ENCODE data around the gene CXorf38.
A peak's percentile ranks its signal among the peaks of the same experiment; 100 is the strongest.

The CXorf38 gene

GRCh38 chrX:40652664-40653063, 5.3 kb upstream of the CXorf38 start:
- CTCF ChIA-PET, result interaction anchor here (1.4 to 4.7 kb wide), 2 partner anchors 109 to 142 kb away, joined by 8 to 45 read pairs; no protein-coding TSS in a partner anchor
- H3K9me3 Mint-ChIP-seq, result no peaks in the 10 kb centered on the region
- no peaks in the 10 kb centered on the region for H3K27me3 Mint-ChIP-seq
- peaks cover 10% of the 10 kb centered on the region for H3K36me3 Mint-ChIP-seq
- H3K27ac Mint-ChIP-seq, result no peak overlapping the region
- no peak for DNase-seq
- no peak overlapping the region for H3K4me3 Mint-ChIP-seq
- peaks cover 2% of the 10 kb centered on the region for H3K4me1 Mint-ChIP-seq

GRCh38 chrX:40651620-40652223, 4.4 kb upstream of the CXorf38 start:
- Mint-ChIP-seq H3K27me3 (no peaks in the 10 kb centered on the region), H3K36me3 (peaks cover 10% of the 10 kb centered on the region), H3K4me3 (no peak overlapping the region), H3K9me3 (no peaks in the 10 kb centered on the region), H3K27ac (no peak overlapping the region), H3K4me1 (peaks cover 3% of the 10 kb centered on the region)
- CTCF ChIA-PET, result interaction anchor here (0.5 to 4.7 kb wide), 9 partner anchors 21 to 528 kb away, joined by 3 to 45 read pairs (median 5); partner anchors contain the start of gene MED14
- DNase-seq, result peak; percentile 77

- Mint-ChIP-seq H3K36me3 (peaks cover 29% of the 10 kb centered on the region), H3K27ac (peak overlapping the region; percentile 94), H3K4me3 (peak overlapping the region; percentile 98), H3K4me1 (peaks cover 33% of the 10 kb centered on the region), H3K27me3 (no peaks in the 10 kb centered on the region), H3K9me3 (no peaks in the 10 kb centered on the region)
- DNase-seq, result peak; percentile 49
- CTCF ChIA-PET, result interaction anchor here (2.1 to 2.4 kb wide), 2 partner anchors 103 to 147 kb away, joined by 8 to 11 read pairs; no protein-coding TSS in a partner anchor
Observed at GRCh38 chrX:40646489-40647306, 663 bp downstream of the CXorf38 start.

- Mint-ChIP-seq H3K4me3 (peak overlapping the region; percentile 90), H3K4me1 (peaks cover 36% of the 10 kb centered on the region), H3K27me3 (no peaks in the 10 kb centered on the region), H3K36me3 (peaks cover 27% of the 10 kb centered on the region), H3K27ac (peak overlapping the region; percentile 95), H3K9me3 (no peaks in the 10 kb centered on the region)
- CTCF ChIA-PET, result interaction anchor here (2.4 kb wide), 1 partner anchor 101 kb away, joined by 8 read pairs; no protein-coding TSS in a partner anchor
- DNase-seq, result peak; percentile 68
Observed at GRCh38 chrX:40644821-40645358, 2.5 kb downstream of the CXorf38 start.

GRCh38 chrX:40644176-40644575, 3.2 kb downstream of the CXorf38 start:
- Mint-ChIP-seq H3K4me1 (peaks cover 36% of the 10 kb centered on the region), H3K9me3 (no peaks in the 10 kb centered on the region), H3K27me3 (no peaks in the 10 kb centered on the region), H3K4me3 (peak overlapping the region; percentile 90), H3K36me3 (peaks cover 26% of the 10 kb centered on the region), H3K27ac (peak overlapping the region; percentile 69)
- CTCF ChIA-PET, result no interaction called here
- DNase-seq, result no peak

GRCh38 chrX:40637687-40638086, 9.7 kb downstream of the CXorf38 start:
- H3K27ac Mint-ChIP-seq, result no peak overlapping the region
- no peaks in the 10 kb centered on the region for H3K9me3 Mint-ChIP-seq
- CTCF ChIA-PET, result no interaction called here
- H3K4me3 Mint-ChIP-seq, result no peak overlapping the region
- H3K36me3 Mint-ChIP-seq, result peaks cover 55% of the 10 kb centered on the region
- H3K4me1 Mint-ChIP-seq, result peaks cover 11% of the 10 kb centered on the region
- DNase-seq, result no peak
- no peaks in the 10 kb centered on the region for H3K27me3 Mint-ChIP-seq

- DNase-seq, result no peak
- CTCF ChIA-PET, result interaction anchor here (0.8 kb wide), 1 partner anchor 162 kb away, joined by 3 read pairs; no protein-coding TSS in a partner anchor
- Mint-ChIP-seq H3K27me3 (no peaks in the 10 kb centered on the region), H3K36me3 (peaks cover 57% of the 10 kb centered on the region), H3K4me1 (no peaks in the 10 kb centered on the region), H3K27ac (no peak overlapping the region), H3K4me3 (no peak overlapping the region), H3K9me3 (no peaks in the 10 kb centered on the region)
Observed at GRCh38 chrX:40632199-40632598, 15.2 kb downstream of the CXorf38 start.

- Mint-ChIP-seq H3K4me1 (no peaks in the 10 kb centered on the region), H3K27me3 (no peaks in the 10 kb centered on the region), H3K4me3 (no peak overlapping the region), H3K27ac (peak overlapping the region; percentile 64), H3K9me3 (no peaks in the 10 kb centered on the region), H3K36me3 (peaks cover 28% of the 10 kb centered on the region)
- no peak for DNase-seq
- CTCF ChIA-PET, result no interaction called here
Observed at GRCh38 chrX:40628506-40628905, 18.9 kb downstream of the CXorf38 start.

GRCh38 chrX:40625294-40625693, 22.1 kb downstream of the CXorf38 start:
- H3K27me3 Mint-ChIP-seq, result no peaks in the 10 kb centered on the region
- H3K9me3 Mint-ChIP-seq, result no peaks in the 10 kb centered on the region
- H3K27ac Mint-ChIP-seq, result no peak overlapping the region
- H3K36me3 Mint-ChIP-seq, result peaks cover 15% of the 10 kb centered on the region
- no peak overlapping the region for H3K4me3 Mint-ChIP-seq
- CTCF ChIA-PET, result no interaction called here
- no peaks in the 10 kb centered on the region for H3K4me1 Mint-ChIP-seq
- DNase-seq, result no peak

GRCh38 chrX:40623665-40624064, 23.7 kb downstream of the CXorf38 start:
- Mint-ChIP-seq H3K36me3 (peaks cover 15% of the 10 kb centered on the region), H3K27ac (no peak overlapping the region), H3K27me3 (no peaks in the 10 kb centered on the region), H3K9me3 (no peaks in the 10 kb centered on the region), H3K4me1 (no peaks in the 10 kb centered on the region), H3K4me3 (no peak overlapping the region)
- DNase-seq, result no peak
- CTCF ChIA-PET, result no interaction called here

GRCh38 chrX:40623139-40623536, 24.2 kb downstream of the CXorf38 start, which contains the start of gene MPC1L:
Gene MPC1L, plus strand, starts transcription at chrX:40623428. Its CDS starts 138 bp downstream, at chrX:40623566.
- no peak for DNase-seq
- no peak within 1 kb of the TSS for H3K4me3 Mint-ChIP-seq
- no peaks in the 10 kb centered on the region for H3K9me3 Mint-ChIP-seq
- no peaks in the 10 kb centered on the region for H3K4me1 Mint-ChIP-seq
- peaks cover 13% of the 10 kb centered on the region for H3K36me3 Mint-ChIP-seq
- H3K27me3 Mint-ChIP-seq, result no peaks in the 10 kb centered on the region
- no peak within 1 kb of the TSS for H3K27ac Mint-ChIP-seq
- CTCF ChIA-PET, result no interaction called here

GRCh38 chrX:40622479-40623138, 24.8 kb downstream of the CXorf38 start:
- Mint-ChIP-seq H3K27me3 (no peaks in the 10 kb centered on the region), H3K36me3 (peaks cover 8% of the 10 kb centered on the region), H3K27ac (no peak overlapping the region), H3K4me1 (no peaks in the 10 kb centered on the region), H3K9me3 (no peaks in the 10 kb centered on the region), H3K4me3 (no peak overlapping the region)
- CTCF ChIA-PET, result no interaction called here
- DNase-seq, result no peak

- no peak for DNase-seq
- H3K4me3 Mint-ChIP-seq, result no peak overlapping the region
- H3K9me3 Mint-ChIP-seq, result no peaks in the 10 kb centered on the region
- H3K27me3 Mint-ChIP-seq, result no peaks in the 10 kb centered on the region
- no peaks in the 10 kb centered on the region for H3K36me3 Mint-ChIP-seq
- no peak overlapping the region for H3K27ac Mint-ChIP-seq
- CTCF ChIA-PET, result no interaction called here
- no peaks in the 10 kb centered on the region for H3K4me1 Mint-ChIP-seq
Observed at GRCh38 chrX:40617566-40617965, 29.8 kb downstream of the CXorf38 start.

GRCh38 chrX:40615976-40616375, 31.4 kb downstream of the CXorf38 start:
- no peak overlapping the region for H3K4me3 Mint-ChIP-seq
- no peak overlapping the region for H3K27ac Mint-ChIP-seq
- no peaks in the 10 kb centered on the region for H3K9me3 Mint-ChIP-seq
- no peak for DNase-seq
- H3K27me3 Mint-ChIP-seq, result no peaks in the 10 kb centered on the region
- CTCF ChIA-PET, result no interaction called here
- H3K4me1 Mint-ChIP-seq, result no peaks in the 10 kb centered on the region
- H3K36me3 Mint-ChIP-seq, result no peaks in the 10 kb centered on the region
